Stimulated activated CD4-positive, alpha-beta T cell treated with anti-CD3 and anti-CD28 coated beads, Interleukin-1b, Interleukin-23, amount 100 ng/mL, for 24 hours (primary cell): ENCODE measurements around the gene ULK2.

Source experiments
- DNase-seq, 4 experiments: peaks; one replicate each; pipeline ENCODE4 v3.0.0-alpha.2; 2020; ENCODE audit warnings: low read depth in 4 of 4, low spot score in 1 of 4

ULK2 gene

DNA sequence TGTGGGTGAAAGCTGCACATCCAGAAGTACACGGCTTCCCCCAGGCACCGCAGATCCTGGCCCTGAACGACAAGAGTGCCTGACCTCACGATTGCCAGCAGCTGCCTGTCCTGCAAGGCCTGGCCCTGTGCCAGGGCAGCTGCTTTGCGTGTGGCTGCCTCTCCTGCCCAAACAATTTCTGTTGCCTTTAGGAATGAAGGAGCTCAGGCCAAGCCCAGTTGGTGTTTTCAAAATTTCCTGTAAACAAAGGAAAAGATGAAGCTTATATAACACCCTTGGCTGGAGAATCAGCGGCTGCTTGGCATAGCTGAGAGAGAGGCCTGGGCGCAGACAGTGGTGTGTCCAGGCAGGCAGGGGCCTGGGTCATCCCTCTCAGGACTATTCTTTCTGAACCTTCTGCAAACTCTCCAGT is 139.6 kb downstream of the ULK2 start:
- DNase-seq, result no peak

DNA sequence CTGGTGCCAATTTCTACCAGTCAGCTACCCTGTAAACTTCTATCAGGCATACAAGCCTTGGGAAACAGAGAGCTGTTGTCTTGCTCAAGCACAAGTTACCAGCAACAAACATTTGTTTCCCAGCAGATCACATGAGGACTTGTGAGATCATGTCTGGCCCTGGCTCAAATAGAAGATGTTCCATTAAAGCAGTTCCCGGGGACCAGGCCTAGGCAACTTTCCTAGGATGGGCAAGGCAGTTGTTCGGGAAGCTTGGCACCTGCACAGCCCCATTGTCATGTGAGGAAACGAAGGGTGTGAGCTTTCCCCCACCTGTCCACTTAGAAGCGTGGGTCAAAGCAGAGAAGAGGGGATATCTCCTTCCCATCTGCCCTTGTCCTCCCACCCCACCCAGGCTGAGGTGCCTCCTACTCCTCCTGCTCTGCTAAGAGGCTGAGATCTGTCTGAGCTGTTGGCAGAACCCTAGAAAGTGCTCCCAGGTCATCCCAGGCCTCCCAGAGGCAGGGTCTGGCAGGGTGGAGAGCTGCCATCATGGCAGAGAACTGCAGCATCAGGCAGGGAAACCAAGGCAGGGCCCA is 140.1 kb downstream of the ULK2 start:
- DNase-seq, result no peak

DNA sequence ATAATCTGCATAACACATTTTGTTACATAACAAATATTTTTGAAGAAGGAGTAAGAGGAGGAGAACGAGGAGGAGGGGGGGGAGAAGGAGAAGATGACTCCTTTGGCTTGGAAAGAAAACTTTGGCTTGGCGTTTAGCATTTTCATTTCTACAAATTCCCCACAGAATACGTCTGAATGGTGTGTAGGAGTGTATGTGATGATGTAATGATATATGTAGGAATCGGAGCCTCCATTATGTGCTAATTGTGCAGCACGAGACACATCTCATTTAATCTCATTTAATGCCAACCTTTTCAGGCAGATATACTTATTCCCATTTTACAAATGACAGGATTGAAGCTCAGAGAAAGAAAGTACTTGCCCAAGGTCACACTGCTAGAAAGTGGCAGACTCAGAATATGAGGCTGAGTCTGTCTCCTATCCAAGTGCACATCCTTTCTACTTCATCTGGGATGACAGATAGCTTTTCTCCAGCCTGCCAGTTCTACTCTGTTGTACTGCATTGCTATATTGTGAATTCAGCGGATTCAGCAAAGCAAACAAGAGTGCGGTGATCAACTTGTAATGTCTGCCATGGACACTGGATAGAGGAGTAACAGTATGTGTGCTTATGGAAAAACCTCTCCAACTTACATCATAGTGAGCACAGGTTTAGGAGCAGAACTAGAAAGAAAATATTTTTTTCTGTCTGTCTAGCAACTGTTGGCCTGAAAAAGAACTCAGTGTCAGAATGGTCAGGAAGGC is 140.9 kb downstream of the ULK2 start:
- no peak for DNase-seq

DNA sequence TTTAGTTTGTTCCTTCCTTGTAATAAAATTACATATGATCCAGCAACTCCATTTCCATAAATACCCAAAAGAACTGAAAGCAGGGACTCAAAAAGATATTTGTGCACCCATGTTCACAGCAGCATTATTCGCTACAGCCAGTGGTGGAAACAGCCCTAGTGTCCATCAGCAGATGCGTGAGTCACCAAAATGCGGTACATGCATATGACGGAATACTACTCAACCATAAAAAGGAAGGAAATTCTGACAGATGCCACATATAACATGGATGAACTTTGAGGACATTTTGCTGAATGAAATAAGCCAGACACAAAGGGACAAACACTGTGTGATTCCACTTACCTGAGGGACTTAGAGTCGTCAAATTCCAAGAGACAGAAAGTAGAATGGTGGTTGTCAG is 142.2 kb downstream of the ULK2 start:
- DNase-seq, result no peak

DNA sequence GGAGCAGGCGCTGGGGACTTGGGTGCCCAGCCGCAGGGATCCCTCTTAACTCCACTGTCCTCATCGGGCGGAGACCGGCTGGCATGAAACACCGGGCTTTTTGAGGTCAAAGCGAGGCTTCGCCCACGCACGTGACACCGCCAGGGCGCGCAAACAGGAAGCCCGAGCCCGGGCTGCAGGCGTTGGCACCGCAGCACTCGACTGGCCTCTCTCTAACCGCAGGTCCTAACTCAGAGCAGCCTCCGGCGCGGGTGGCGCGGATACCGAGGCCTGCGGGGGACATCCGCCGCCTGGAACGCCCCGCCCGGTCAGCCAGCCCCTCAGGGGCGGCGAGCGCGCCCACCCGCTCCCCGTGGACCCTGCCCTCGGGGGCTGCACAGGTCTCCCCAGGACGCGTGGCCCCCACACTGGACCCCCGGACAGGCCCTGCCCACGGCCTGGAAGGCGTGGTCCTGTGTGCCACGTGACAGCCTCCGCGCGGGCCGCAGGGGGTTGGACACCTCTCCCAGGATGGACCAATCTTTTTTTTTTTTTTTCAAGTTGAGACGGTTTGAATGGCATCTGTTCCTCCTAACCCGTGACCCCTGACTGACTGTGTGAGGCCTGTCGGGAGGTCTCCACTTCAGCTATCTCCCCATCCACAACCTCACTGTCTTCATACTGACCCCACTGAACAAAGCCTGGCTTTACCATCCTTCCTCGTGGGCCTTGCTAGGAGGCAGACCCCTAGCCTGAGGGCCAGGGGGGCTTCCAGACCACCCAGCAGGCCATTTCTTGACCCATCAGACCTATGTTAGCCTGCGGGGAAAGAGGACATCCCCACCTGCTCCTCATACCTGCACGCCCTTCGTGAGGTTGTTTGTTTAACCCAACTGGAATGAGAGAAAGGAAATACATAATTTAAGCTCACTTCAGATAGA is 143.0 kb downstream of the ULK2 start:
- peak; percentile 11 to 26 (median 20) for DNase-seq

DNA sequence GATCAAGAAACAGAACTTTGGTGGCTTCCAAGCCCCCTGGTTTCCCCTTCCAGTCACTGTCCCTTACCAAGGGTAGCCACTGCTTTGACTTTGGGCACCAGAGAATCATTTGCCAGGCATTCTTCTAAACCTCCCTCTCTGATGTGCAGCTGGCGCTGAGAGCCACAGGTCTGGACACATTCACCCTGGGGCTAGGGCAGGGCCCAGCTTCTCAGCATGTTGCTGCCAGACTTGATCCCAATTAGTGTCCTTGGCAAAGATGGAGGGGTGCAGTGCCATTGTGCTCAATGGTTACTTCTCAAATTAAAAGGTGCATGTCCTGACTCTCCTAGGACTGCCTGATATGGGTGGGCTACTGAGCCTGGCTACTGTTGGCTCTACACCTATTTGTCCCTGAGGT is 143.8 kb downstream of the ULK2 start:
- DNase-seq, result no peak
